Panc1 (cell line): ENCODE results near the gene SWAP70. TPM values are rescaled to one million over a fixed set of nuclear protein-coding genes. Genes with fewer than 3 reads are reported as not detected.
A peak's percentile ranks its signal among the peaks of the same experiment; 100 is the strongest.

Experiments
- ATAC-seq: fragments of 200-7000 bp; cut with Tn5 transposase; 2 replicates; pipeline ENCODE4 v1.9.1; 2020; ENCODE audit warnings: mild to moderate bottlenecking, moderate library complexity
- BruUV-seq: library from RNA; stranded (reverse); fragments of 400-500 nt; replicated peaks from 2 replicates; lab custom pipeline; 2021; lab: Mats Ljungman, UMichigan
- CTCF ChIA-PET: fragments of 300-600 bp; sonication (Branson Sonifier 250); formaldehyde crosslinking; loops from one replicate; lab custom pipeline; 2022; ENCODE audit warnings: antibody characterized with exemption; lab: Charles Lee
- POLR2A ChIA-PET: fragments of 300-600 bp; sonication (Branson Sonifier 250); formaldehyde crosslinking; loops from one replicate; lab custom pipeline; 2022; ENCODE audit warnings: antibody characterized with exemption; lab: Charles Lee
- DNase-seq: peaks from one replicate; pipeline ENCODE4 v3.0.0-alpha.2; 2010; ENCODE audit warnings: low read depth, low spot score
- H3K27ac ChIP-seq: 2 replicates; pipeline ENCODE4 v1.5.1; 2011; ENCODE audit warnings: mild to moderate bottlenecking, low read length, inconsistent platforms
- H3K27me3 ChIP-seq: fragments of 200-500 bp; sonication (Bioruptor generic); 2 replicates; pipeline ENCODE4 v1.6.0; 2014; ENCODE audit warnings: low read length, inconsistent platforms; ENCODE audit not compliant: control insufficient read depth, insufficient read depth
- H3K36me3 ChIP-seq: fragments of 200-500 bp; sonication (Bioruptor generic); 2 replicates; pipeline ENCODE4 v1.5.1; 2014; ENCODE audit warnings: inconsistent platforms, mild to moderate bottlenecking, low read length, moderate library complexity; ENCODE audit not compliant: control insufficient read depth, insufficient read depth
- H3K4me1 ChIP-seq: 2 replicates; pipeline ENCODE4 v1.5.1; 2011; ENCODE audit warnings: inconsistent platforms, mild to moderate bottlenecking, low read length, moderate library complexity; ENCODE audit not compliant: control insufficient read depth, insufficient read depth
- H3K4me3 ChIP-seq, 2 experiments: 2 replicates each; pipeline ENCODE4 v1.5.1; 2011 to 2012; ENCODE audit warnings: low read depth in 2 of 2, low read length in 2 of 2, mild to moderate bottlenecking in 2 of 2, inconsistent platforms in 1 of 2, moderate library complexity in 1 of 2
- H3K9me3 ChIP-seq: fragments of 200-500 bp; sonication (Bioruptor generic); 2 replicates; pipeline ENCODE4 v1.5.1; 2014; ENCODE audit warnings: low read depth, mild to moderate bottlenecking, inconsistent platforms, low read length, moderate library complexity; ENCODE audit not compliant: control insufficient read depth, insufficient read depth
- POLR2AphosphoS5 ChIP-seq: IDR thresholded peaks from 2 replicates; pipeline ENCODE4 v1.6.1; 2012; ENCODE audit warnings: mild to moderate bottlenecking, low read depth, low read length, moderate library complexity
- SIN3A ChIP-seq: IDR thresholded peaks from 2 replicates; pipeline ENCODE4 v1.6.1; 2012; ENCODE audit warnings: low read depth, mild to moderate bottlenecking, low read length, moderate library complexity, borderline replicate concordance; ENCODE audit not compliant: insufficient read depth
- TCF7L2 ChIP-seq: IDR thresholded peaks from 2 replicates; pipeline ENCODE4 v1.6.1; 2011; ENCODE audit warnings: mild to moderate bottlenecking, low read depth, low read length, inconsistent platforms
- in situ Hi-C: cut with HindIII; loops from 2 replicates; pipeline ENCODE4 v1.10.0; 2016; ENCODE audit warnings: low sequenced_read_pairs, low pct_unique_long_range_greater_than_20kb
- intact Hi-C: fragments of 100-400 bp; cut with micrococcal nuclease; formaldehyde crosslinking; loops from one replicate; pipeline ENCODE4 v1.10.0; 2022; ENCODE audit not compliant: unreplicated experiment
- total RNA-seq: library from RNA; stranded (reverse); gene quantifications from one replicate; pipeline ENCODE4 v1.2.1, GENCODE V29; 2021; ENCODE audit not compliant: unreplicated experiment
- TF ChIP-seq, protein P1 (sequence below): fragments of 450-650 bp; IDR thresholded peaks from 2 replicates; pipeline ENCODE4 v1.5.1; 2017; ENCODE audit warnings: mild to moderate bottlenecking
- TF ChIP-seq, protein P2 (sequence below), 2 experiments: IDR thresholded peaks; 2 replicates each; pipeline ENCODE4 v1.6.1; 2011 to 2012; ENCODE audit warnings: low read depth in 2 of 2, control low read depth in 1 of 2, low read length in 1 of 2, mild to moderate bottlenecking in 1 of 2, moderate library complexity in 1 of 2; ENCODE audit not compliant: insufficient read depth in 1 of 2

SWAP70 gene
- total RNA-seq, 1 experiment from 2014 or later: 96.0 TPM

DNA sequence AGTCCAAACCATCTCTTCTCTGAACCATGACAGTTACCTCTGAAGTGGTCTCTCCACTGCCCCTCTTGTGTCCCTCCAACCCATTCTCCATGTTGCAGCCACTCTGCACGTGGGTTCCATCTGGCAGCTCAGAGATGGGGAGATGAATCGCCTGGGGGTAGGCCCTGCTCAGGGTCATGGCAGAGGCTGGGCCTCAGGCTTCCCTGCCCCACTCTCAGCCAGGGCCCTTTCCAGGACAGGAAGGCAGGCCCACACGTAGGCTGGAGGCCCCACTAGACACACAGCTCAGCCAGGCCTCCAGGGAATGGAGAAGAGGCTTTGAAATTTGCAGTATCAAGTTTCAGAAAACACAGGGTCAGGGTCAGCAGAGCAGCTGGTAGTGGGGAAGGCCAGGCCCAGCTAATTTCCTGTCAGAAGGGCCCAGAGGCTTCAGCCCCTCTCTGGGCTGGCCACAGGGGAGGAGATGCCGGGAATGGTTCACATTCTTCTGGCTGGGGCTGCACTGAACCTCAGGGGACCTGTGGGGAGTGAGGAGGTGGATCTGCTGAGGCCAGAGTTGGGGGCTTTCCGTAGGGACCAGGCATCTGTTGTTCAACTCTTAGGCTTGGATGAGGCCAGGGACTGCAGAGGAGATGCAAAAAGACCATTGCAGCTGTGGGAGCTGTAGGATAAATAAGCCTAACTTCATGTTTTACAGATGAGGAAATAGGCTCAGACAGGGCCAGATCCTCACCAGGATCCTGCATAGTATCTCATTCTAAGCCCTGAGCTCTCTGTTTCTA is 101.6 kb downstream of the SWAP70 start:
- no peaks in the 10 kb centered on the region for H3K9me3 ChIP-seq
- no TSS peak for BruUV-seq
- peaks cover 23% of the 10 kb centered on the region for H3K4me1 ChIP-seq
- ATAC-seq: peak; percentile 23
- POLR2A ChIA-PET: interaction anchor here (0.5 kb wide), 2 partner anchors 36 to 65 kb away, joined by 3 read pairs; no protein-coding TSS in a partner anchor
- CTCF ChIA-PET: interaction anchor here (0.5 kb wide), 1 partner anchor 539 kb away, joined by 5 read pairs; the partner anchor contains the start of gene ADM
- in situ Hi-C loops: no loop called here
- no peaks in the 10 kb centered on the region for H3K27me3 ChIP-seq
- H3K36me3 ChIP-seq: no peaks in the 10 kb centered on the region
- intact Hi-C loops: no loop called here
- no peak for TF ChIP-seq POLR2AphosphoS5
- TF ChIP-seq, protein P1, sequence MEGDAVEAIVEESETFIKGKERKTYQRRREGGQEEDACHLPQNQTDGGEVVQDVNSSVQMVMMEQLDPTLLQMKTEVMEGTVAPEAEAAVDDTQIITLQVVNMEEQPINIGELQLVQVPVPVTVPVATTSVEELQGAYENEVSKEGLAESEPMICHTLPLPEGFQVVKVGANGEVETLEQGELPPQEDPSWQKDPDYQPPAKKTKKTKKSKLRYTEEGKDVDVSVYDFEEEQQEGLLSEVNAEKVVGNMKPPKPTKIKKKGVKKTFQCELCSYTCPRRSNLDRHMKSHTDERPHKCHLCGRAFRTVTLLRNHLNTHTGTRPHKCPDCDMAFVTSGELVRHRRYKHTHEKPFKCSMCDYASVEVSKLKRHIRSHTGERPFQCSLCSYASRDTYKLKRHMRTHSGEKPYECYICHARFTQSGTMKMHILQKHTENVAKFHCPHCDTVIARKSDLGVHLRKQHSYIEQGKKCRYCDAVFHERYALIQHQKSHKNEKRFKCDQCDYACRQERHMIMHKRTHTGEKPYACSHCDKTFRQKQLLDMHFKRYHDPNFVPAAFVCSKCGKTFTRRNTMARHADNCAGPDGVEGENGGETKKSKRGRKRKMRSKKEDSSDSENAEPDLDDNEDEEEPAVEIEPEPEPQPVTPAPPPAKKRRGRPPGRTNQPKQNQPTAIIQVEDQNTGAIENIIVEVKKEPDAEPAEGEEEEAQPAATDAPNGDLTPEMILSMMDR: no peak
- no peak for TF ChIP-seq SIN3A
- no peak for TF ChIP-seq TCF7L2
- TF ChIP-seq, protein P2, sequence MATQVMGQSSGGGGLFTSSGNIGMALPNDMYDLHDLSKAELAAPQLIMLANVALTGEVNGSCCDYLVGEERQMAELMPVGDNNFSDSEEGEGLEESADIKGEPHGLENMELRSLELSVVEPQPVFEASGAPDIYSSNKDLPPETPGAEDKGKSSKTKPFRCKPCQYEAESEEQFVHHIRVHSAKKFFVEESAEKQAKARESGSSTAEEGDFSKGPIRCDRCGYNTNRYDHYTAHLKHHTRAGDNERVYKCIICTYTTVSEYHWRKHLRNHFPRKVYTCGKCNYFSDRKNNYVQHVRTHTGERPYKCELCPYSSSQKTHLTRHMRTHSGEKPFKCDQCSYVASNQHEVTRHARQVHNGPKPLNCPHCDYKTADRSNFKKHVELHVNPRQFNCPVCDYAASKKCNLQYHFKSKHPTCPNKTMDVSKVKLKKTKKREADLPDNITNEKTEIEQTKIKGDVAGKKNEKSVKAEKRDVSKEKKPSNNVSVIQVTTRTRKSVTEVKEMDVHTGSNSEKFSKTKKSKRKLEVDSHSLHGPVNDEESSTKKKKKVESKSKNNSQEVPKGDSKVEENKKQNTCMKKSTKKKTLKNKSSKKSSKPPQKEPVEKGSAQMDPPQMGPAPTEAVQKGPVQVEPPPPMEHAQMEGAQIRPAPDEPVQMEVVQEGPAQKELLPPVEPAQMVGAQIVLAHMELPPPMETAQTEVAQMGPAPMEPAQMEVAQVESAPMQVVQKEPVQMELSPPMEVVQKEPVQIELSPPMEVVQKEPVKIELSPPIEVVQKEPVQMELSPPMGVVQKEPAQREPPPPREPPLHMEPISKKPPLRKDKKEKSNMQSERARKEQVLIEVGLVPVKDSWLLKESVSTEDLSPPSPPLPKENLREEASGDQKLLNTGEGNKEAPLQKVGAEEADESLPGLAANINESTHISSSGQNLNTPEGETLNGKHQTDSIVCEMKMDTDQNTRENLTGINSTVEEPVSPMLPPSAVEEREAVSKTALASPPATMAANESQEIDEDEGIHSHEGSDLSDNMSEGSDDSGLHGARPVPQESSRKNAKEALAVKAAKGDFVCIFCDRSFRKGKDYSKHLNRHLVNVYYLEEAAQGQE (IDR thresholded peaks at IDR 0.05; ENCODE audit: insufficient read depth in 1 of 2, low read depth in 2 of 2, low read length in 1 of 2): no peak
- no peak overlapping the region for H3K4me3 ChIP-seq
- peak overlapping the region; percentile 100 for H3K27ac ChIP-seq
- no peak for DNase-seq

DNA sequence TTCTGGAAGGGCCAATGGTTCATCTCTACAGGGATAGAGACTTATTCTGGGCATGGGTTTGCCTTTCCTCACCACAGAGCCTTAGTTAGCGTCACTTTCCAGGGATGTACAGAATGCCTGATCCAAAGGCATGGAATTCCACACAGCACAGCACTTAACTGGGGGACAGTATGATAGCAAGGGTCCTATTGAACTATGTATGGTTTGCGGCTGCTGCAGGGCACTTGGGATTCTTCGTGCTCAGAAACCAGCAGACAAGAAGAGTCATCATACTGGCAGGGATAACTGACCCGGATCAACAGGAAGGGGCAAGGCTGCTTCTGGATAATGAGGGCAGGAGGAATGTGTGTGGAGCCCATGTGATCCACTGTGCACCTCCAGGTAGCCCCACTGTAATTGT is 105.7 kb downstream of the SWAP70 start:
- peaks cover 14% of the 10 kb centered on the region for H3K4me1 ChIP-seq
- H3K27me3 ChIP-seq: no peaks in the 10 kb centered on the region
- ATAC-seq: no peak
- DNase-seq: no peak
- POLR2A ChIA-PET: no interaction called here
- H3K9me3 ChIP-seq: no peaks in the 10 kb centered on the region
- CTCF ChIA-PET: no interaction called here
- intact Hi-C loops (no loop called here), in situ Hi-C loops (no loop called here)
- no TSS peak for BruUV-seq
- peak overlapping the region; percentile 100 for H3K27ac ChIP-seq
- no peak overlapping the region for H3K4me3 ChIP-seq
- TF ChIP-seq, protein P1: no peak
- no peak for TF ChIP-seq POLR2AphosphoS5
- H3K36me3 ChIP-seq: no peaks in the 10 kb centered on the region
